DOHH2 (cell line): Measurements from ENCODE around the gene ARF6.
"Not testable (repeated sequence)": the region's sequence is repeated elsewhere in the genome, so short reads cannot be mapped to it uniquely, and the experiment has no call there.

Experiments
- H3F3A ChIP-seq: fragments of 200-600 bp; sonication (generic), shearing (Covaris generic); 2 replicates; pipeline ENCODE4 v1.6.0; 2016; ENCODE audit warnings: antibody characterized with exemption, mild to moderate bottlenecking; ENCODE audit not compliant: control insufficient read depth, insufficient read depth
- H3K27ac ChIP-seq: fragments of 200-600 bp; sonication (generic); 2 replicates; pipeline ENCODE4 v1.5.1; 2014; ENCODE audit warnings: low read depth, mild to moderate bottlenecking, low read length, moderate library complexity
- H3K27me3 ChIP-seq: fragments of 200-600 bp; sonication (generic); 2 replicates; pipeline ENCODE4 v1.6.1; 2014; ENCODE audit warnings: mild to moderate bottlenecking, low read length, mixed read lengths; ENCODE audit not compliant: control insufficient read depth
- H3K36me3 ChIP-seq: fragments of 200-600 bp; sonication (generic); 2 replicates; pipeline ENCODE4 v1.6.1; 2014; ENCODE audit warnings: mild to moderate bottlenecking, low read length, moderate library complexity, mixed read lengths; ENCODE audit not compliant: control insufficient read depth
- H3K4me1 ChIP-seq: fragments of 200-600 bp; sonication (generic); 2 replicates; pipeline ENCODE4 v1.6.1; 2014; ENCODE audit warnings: mild to moderate bottlenecking, low read length, mixed read lengths; ENCODE audit not compliant: control insufficient read depth
- H3K4me2 ChIP-seq: fragments of 200-600 bp; sonication (generic); 2 replicates; pipeline ENCODE4 v1.6.0; 2014; ENCODE audit warnings: mild to moderate bottlenecking, low read length, moderate library complexity
- H3K4me3 ChIP-seq: fragments of 200-600 bp; sonication (generic); 2 replicates; pipeline ENCODE4 v1.5.1; 2014; ENCODE audit warnings: mild to moderate bottlenecking, low read length, mixed read lengths
- H3K79me2 ChIP-seq: fragments of 200-600 bp; sonication (generic); 2 replicates; pipeline ENCODE4 v1.6.1; 2014; ENCODE audit warnings: mild to moderate bottlenecking, low read length, mixed read lengths; ENCODE audit not compliant: control insufficient read depth
- H3K9me2 ChIP-seq: fragments of 200-600 bp; sonication (generic); replicated peaks from 2 replicates; pipeline ENCODE4 v1.6.1; 2014; ENCODE audit warnings: mild to moderate bottlenecking, low read length, mixed read lengths; ENCODE audit not compliant: control insufficient read depth
- H3K9me3 ChIP-seq: fragments of 200-600 bp; sonication (generic); 2 replicates; pipeline ENCODE4 v1.6.1; 2014; ENCODE audit warnings: antibody characterized with exemption, low read length, mixed read lengths; ENCODE audit not compliant: control insufficient read depth, insufficient read depth
- H4K20me1 ChIP-seq: fragments of 200-600 bp; sonication (generic); 2 replicates; pipeline ENCODE4 v1.6.0; 2014; ENCODE audit warnings: low read depth, mild to moderate bottlenecking, antibody characterized with exemption, low read length, moderate library complexity; ENCODE audit not compliant: control insufficient read depth, insufficient read depth
- EZH2phosphoT487 ChIP-seq: fragments of 200-600 bp; sonication (generic); IDR thresholded peaks from 2 replicates; pipeline ENCODE4 v1.6.1; 2017; ENCODE audit warnings: borderline replicate concordance, mild to moderate bottlenecking, antibody characterized with exemption, low read length, moderate library complexity, mixed read lengths
- TF ChIP-seq, protein P1 (sequence below): fragments of 200-600 bp; sonication (generic); IDR thresholded peaks from one replicate; pipeline ENCODE4 v1.5.1; 2014; ENCODE audit warnings: antibody characterized with exemption, mild to moderate bottlenecking, low read depth, low read length; ENCODE audit not compliant: poor library complexity, severe bottlenecking

ARF6 gene

DNA sequence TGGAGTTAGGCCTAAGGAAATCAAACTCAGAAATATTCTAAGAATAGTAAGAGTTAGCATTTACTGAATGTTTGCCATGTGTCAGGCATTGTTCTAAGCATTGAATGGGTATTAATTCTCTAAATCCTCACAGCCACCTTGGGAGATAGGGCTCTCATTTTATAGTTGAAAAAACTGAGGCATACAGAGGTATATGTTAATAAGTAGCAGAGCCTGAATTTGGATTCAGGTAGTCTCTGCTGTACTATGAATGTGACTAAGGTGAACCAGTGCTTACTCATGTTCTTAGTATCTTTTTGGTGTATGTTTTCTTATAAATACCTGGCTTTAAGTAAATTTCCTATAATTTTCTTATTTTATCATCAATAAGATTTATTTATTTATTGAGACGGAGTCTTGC is 8.1 kb downstream of the ARF6 start:
- H3K9me2 ChIP-seq: no peaks in the 10 kb centered on the region
- no peaks in the 10 kb centered on the region for H3K27me3 ChIP-seq
- H3K9me3 ChIP-seq: no peaks in the 10 kb centered on the region
- H3K36me3 ChIP-seq: peaks cover 25% of the 10 kb centered on the region
- peaks cover 50% of the 10 kb centered on the region for H3F3A ChIP-seq
- TF ChIP-seq, protein P1, sequence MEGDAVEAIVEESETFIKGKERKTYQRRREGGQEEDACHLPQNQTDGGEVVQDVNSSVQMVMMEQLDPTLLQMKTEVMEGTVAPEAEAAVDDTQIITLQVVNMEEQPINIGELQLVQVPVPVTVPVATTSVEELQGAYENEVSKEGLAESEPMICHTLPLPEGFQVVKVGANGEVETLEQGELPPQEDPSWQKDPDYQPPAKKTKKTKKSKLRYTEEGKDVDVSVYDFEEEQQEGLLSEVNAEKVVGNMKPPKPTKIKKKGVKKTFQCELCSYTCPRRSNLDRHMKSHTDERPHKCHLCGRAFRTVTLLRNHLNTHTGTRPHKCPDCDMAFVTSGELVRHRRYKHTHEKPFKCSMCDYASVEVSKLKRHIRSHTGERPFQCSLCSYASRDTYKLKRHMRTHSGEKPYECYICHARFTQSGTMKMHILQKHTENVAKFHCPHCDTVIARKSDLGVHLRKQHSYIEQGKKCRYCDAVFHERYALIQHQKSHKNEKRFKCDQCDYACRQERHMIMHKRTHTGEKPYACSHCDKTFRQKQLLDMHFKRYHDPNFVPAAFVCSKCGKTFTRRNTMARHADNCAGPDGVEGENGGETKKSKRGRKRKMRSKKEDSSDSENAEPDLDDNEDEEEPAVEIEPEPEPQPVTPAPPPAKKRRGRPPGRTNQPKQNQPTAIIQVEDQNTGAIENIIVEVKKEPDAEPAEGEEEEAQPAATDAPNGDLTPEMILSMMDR: no peak
- no peak overlapping the region for H3K27ac ChIP-seq
- H4K20me1 ChIP-seq: peaks cover 13% of the 10 kb centered on the region
- H3K4me1 ChIP-seq: peaks cover 35% of the 10 kb centered on the region
- H3K4me3 ChIP-seq: no peak overlapping the region
- H3K4me2 ChIP-seq: no peak overlapping the region
- H3K79me2 ChIP-seq: peaks cover 36% of the 10 kb centered on the region

DNA sequence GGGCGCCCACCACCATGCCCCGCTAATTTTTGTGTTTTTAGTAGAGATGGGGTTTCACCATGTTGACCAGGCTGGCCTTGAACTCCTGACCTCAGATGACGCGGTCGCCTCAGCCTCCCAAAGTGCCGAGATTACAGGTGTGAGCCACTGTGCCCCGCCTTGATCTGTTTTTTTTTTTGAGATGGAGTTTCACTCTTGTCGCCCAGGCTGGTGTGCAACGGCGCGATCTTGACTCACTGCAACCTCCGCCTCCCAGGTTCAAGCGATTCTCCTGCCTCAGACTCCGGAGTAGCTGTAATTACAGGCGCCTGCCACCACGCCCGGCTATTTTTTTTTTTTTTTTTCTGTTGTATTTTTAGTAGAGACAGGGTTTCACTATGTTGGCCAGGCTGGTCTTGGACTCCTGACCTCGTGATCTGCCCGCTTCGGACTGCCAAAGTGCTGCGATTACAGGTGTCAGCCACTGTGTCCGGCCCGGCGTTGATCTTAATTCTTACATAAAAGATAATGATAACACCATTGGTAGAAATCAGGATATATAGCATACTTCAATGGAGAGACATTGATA is 9.9 kb downstream of the ARF6 start:
- H3K9me2 ChIP-seq, H3K4me2 ChIP-seq: not testable (repeated sequence)

DNA sequence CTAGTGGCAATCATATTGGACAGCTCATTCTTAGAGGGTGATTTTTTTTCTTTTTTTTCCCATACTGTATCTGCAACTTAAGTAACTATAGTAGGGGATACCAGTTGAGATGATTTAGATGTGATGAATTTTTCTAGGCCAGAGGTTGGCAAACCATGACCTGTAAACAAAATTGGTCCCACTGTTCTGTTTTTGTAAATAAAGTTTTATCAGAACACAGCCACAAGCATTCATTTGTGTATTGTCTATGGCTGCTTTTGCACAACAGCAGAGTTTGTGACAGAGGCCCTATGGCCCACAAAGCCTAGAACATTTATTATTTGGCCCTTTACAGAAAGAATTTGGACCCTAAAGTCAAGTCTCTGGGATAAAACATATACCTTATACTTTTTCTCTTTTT is 11.4 kb downstream of the ARF6 start:
- Histone ChIP-seq H3F3A (peaks cover 22% of the 10 kb centered on the region), H3K79me2 (peaks cover 3% of the 10 kb centered on the region)

More for the DNA sequence above, 9.9 kb downstream of the ARF6 start:
- H3K27ac ChIP-seq, H3K36me3 ChIP-seq, H3K9me3 ChIP-seq, H4K20me1 ChIP-seq, H3K27me3 ChIP-seq, H3K4me3 ChIP-seq: not testable (repeated sequence)
- peaks cover 18% of the 10 kb centered on the region for H3K79me2 ChIP-seq
- H3K4me1 ChIP-seq: peaks cover 25% of the 10 kb centered on the region
- H3F3A ChIP-seq: peaks cover 36% of the 10 kb centered on the region

DNA sequence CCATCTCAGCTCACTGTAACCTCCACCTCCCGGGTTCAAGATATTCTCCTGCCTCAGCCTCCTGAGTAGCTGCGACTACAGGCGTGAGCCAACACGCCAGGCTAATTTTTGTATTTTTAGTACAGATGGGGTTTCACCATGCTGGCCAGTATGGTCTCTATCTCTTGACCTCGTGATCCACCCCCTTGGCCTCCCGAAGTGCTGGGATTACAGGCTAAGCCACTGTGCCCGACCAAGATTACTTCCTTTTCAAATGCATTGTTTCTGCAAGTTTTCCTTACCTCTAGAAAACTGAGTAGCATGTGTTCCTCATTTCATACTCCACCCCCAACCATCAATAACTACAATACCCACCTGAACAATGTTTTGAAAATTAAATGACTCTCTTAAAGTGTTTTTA is 13.1 kb downstream of the ARF6 start:
- Histone ChIP-seq H3K36me3 (no peaks in the 10 kb centered on the region), H3F3A (peaks cover 12% of the 10 kb centered on the region), H3K4me1 (peaks cover 6% of the 10 kb centered on the region), H3K4me3 (no peak overlapping the region), H3K27me3 (no peaks in the 10 kb centered on the region), H3K27ac (no peak overlapping the region), H3K9me2 (no peaks in the 10 kb centered on the region), H3K4me2 (no peak overlapping the region), H4K20me1 (no peaks in the 10 kb centered on the region), H3K9me3 (no peaks in the 10 kb centered on the region), H3K79me2 (no peaks in the 10 kb centered on the region)
- no peak for TF ChIP-seq EZH2phosphoT487
- TF ChIP-seq, protein P1: no peak

More for the DNA sequence above, 11.4 kb downstream of the ARF6 start:
- Histone ChIP-seq H4K20me1 (no peaks in the 10 kb centered on the region), H3K36me3 (no peaks in the 10 kb centered on the region), H3K9me2 (no peaks in the 10 kb centered on the region), H3K4me1 (peaks cover 10% of the 10 kb centered on the region), H3K27ac (no peak overlapping the region), H3K4me3 (no peak overlapping the region), H3K4me2 (no peak overlapping the region), H3K9me3 (no peaks in the 10 kb centered on the region), H3K27me3 (no peaks in the 10 kb centered on the region)
- TF ChIP-seq EZH2phosphoT487: no peak
- TF ChIP-seq, protein P1: no peak
